Eye (tissue), 1 donor: ENCODE measurements around the gene F7.
"Not testable (repeated sequence)": the region's sequence is repeated elsewhere in the genome, so short reads cannot be mapped to it uniquely, and the experiment has no call there.

Experiments
- DNase-seq: peaks from one replicate; pipeline ENCODE4 v3.0.0-alpha.2; 2015

F7 gene

DNA sequence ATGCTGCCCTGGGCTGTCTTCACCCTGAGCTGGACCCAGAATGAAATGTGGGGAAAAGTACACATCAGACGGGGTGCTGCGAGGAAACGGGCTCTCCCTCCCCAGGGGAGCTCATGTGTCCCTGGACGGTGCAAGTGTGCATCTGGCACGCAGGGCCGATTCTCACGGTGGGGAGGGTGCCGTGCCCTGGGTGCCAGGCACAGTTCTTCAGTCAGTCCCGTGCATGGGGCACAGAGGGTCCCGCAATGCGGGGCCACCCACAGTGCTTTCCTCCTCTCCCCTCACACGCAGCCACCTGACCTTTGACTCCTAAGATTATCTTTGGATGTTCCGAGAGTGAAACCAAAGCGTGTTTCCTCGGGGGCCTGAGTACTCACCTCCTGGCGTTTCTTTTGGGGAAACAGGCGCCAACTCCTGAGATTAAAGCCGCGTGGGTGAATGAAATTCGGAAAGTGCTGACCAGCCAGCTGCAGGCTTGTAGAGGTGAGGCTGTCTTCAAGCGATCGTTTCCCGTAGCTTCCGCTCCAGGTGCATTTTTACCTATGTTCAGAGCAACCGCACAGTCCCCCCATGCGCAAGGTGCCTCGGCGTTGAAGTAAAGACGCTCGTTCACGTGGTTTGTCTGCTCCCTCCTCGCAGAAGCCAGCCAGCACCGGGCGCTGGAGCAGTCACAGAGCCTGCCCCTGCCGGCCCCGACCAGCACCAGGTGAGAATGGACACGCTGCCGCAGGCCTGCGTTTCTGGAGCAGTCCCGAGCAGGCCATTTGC lies 17.5 kb upstream of the F7 start:
- no peak for DNase-seq

DNA sequence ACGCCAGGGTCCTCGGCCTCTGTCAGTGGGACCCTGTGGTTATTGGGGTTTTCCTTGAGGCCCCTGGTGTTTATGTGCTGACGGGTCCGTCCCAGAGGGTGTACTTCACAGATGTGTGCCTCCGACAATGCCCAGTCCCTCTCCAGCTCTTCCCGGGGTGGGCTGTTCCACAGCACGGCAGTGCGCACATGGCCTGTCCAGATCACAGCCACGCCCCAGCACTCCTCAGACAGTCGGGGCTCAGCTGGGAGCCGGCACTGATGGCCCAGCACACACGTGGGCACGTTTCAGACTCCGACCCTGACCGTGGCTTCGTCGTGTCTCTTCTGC lies 16.9 kb upstream of the F7 start:
- no peak for DNase-seq

DNA sequence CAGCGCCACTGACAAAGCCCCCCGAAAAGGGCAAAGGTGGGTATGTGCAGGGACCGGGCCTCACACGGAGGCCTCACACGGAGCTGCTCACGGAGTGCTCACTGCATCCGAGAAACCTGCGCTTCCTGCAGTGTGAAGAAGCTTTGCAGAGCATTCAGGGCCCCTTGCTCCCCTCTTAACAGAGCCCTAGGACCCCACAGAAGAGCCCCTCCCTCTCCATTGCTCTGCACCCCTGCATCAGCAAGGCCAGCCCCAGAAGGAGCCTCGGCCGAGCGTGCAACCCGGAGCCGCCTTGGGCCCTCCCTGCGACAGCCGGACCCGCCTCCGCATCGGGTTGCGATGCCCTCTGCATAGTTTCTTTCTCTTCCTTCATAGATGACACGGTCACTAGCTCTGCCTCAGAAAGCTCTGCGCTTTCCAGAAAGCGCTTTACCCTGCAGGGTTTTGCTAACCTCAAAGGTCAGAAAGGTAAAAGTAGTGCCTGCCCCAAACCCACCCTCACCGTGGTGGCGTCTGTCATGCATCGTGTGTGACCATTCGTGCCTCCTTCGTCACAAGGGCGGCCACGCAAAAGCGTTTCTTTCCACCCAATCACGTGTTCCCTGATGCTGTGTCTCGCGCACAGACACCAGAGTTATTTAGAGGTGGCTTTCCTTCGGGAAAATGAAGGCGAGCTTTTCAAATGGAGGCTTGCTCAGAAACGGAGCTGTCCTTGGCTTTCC lies 15.7 kb upstream of the F7 start:
- no peak for DNase-seq

DNA sequence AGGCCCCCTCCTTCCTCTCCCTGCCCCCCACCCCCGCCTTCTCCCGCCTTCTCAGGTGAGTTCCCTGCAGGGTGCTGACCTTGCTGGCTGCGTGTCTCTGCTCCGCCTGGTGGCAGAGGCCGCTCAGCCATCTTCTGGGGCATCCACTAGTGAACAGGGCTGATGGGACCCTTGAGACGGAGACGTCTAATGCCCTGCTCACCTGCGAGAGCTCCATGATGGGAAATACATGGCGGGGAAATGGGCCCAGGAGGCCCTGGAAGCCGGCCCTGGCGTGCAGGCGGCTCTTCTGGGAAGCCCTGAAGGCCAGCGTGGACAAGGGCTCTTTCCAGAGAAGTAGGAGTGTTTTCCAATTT lies 15.2 kb upstream of the F7 start:
- no peak for DNase-seq

DNA sequence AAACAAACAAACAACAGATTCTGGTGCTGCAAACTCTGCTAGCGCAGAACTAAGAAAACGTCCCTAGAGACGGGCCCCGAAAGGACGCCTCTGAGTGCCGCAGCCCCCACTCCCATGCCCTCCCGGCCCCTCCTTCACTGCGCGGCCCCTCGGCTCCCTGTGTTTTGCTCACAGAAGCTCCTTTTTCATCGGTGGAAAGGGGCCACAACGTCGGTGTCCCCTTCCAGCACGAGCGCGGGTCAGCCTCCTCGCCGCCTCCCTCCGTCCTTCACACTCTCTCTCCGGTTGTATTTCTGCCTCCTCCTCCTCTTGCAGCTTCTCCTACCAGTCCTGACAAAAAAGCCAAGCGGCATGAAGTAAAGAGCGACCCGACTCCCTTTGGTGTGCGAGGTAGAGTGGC lies 14.8 kb upstream of the F7 start:
- no peak for DNase-seq

DNA sequence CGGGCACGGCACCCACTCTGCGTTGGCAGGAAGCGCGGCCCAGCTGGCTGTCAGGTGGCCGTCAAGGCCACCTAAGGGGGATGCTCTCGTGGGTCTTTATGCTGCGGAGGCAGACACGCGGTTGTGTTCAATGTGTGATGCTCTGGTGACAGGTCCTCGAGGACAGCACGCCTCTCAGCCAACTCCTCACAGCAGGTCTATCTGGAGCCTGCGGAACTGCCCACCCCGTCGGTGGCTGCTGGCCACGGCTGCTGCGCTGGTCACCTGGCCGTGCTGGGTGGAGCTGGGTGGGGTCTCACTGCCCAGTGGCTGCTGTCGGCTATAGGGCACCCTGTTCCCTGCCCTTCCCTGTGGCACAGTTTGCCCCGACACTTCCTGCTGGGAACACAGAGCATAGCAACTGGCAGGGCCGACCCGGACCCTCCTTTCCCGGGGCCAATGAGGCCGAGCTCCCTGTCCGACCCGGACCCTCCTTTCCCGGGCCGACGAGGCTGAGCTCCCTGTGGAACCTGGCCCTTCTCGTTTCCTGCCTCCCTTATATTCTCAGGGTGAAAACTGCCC lies 14.3 kb upstream of the F7 start:
- DNase-seq, result no peak

DNA sequence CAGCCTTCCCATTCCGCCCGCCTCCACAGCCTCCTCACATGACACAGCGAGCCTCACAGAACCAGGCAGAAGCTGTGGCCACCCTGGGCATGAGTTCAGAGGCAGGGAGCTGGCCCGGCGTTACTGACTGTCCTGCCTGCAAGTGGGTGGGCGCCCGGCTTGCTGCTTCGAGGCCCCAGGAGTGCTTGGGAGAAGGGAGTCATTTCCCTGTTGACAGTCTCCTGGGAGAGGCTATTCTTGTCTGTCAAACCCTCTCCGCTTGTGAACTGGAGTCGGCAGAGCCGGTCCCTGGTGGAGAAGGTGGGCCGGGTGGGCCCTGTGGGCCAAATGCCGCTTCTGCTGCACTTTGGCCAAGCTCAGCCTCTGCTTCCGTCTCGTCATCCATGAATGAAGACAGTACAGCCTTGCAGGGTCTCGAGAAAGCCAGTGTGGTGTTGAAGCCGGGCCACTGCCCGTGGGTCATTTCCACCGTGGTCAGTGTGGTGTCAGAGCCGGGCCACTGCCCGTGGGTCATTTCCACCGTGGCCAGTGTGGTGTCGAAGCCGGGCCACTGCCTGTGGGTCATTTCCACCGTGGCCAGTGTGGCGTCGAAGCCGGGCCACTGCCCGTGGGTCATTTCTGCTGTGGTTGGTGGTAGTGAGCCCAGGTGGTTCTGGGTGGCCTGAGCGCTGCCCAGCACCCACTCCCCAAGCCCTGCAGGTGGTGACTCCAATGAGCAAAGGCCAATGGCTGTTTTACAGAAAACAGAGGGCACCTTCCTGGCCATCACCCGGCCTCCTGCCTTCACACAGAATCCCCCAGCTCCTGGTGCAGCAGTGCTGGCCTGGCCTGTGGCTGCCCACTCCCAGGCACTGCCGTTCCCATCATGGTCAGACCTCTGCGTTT lies 13.5 kb upstream of the F7 start:
- DNase-seq, result no peak

DNA sequence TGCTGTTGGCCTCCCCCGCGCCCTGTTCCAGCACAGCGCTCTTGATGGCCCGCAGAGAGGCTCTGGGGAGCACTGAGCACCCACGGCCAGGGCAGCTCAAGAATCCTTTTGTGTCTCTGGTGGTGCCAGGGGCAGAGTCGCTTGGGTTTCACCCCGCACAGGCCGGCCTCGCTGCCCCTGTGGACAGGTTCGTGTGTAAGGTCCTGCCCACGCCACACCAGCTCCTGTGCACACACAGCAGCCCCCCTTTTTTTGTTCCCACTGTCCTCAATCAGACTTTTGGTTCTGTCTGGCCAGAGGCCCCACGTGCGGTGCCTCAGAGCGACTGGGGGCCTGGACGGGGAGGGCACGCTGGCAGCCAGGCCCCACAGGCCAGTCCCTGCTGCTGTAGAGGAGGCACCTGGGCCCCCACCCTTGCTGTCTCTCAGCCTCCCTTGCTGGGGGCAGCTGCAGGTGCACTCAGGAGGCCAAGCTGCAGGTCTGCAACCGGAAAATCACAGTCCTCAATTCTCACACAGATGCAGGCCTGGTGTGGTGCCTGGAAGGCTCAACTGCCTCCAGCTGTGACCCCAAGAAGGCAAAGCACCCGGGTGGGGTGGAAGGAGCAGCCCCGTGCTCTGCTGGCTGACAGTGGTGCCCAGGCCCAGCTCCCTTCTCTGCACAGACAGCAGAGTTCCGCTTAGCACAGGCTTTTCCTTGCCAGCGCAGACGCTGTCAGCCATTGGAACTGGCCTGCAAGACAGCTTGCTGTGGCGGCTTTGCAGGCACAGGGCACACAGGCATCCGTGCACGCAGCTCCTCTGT lies 12.6 kb upstream of the F7 start:
- DNase-seq, result no peak

DNA sequence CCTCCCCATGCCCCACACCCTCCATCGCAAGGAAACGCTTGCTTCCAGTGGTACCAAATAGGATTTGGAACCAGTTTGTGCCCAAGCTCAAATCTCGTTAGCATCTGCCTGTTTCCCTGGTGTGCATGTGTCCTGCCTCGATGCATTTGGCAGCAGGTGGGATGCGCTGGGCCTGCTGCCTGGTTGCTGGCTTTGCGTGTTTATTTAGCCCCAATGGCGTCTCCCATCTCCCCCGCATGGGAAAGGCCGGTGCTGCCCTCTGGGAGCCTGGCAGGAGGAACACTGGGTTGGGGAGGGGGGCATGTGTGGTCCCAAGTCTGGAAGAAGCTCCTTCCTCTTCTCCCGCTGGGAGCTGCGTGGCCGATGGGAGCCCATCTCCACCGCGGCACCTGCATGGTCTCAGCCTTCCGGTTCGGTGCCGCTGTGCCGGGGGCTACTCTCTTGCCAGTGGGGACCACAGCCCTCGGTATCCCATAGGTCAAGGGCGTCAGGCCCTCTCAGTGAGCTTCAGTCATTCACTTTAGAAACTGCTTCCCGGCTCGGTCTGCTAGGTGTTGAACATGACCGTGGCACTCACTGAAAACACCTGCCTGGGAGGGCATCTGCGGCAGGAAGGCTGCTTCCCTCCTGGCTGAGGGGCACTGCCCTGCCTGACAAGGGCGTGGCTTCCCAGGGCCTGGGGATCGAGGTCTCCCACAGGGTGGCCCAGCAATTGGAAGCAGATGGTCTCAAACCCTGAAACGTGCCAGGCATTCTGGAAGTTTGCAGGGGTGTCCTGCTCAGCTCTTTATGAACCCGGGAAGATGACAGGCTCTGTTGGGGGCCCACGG lies 11.8 kb upstream of the F7 start:
- DNase-seq, result no peak

DNA sequence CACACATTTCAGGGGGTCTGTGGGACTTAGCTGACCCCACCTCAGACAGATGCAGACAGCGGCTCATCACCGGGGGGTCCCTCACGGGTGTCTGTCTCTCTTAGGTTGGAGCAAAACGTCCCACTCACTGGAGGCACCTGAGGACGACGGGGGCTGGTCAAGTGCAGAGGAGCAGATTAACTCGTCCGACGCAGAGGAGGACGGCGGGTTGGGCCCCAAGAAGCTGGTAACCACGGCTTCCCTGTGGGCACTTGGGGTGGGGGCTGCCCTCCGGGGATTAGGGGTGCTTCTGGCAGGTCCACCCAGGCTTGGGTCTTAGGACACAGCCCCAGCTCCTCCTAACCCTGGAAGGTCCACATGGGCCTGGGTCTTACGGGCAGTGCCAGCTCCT lies 11.2 kb upstream of the F7 start:
- DNase-seq, result no peak

DNA sequence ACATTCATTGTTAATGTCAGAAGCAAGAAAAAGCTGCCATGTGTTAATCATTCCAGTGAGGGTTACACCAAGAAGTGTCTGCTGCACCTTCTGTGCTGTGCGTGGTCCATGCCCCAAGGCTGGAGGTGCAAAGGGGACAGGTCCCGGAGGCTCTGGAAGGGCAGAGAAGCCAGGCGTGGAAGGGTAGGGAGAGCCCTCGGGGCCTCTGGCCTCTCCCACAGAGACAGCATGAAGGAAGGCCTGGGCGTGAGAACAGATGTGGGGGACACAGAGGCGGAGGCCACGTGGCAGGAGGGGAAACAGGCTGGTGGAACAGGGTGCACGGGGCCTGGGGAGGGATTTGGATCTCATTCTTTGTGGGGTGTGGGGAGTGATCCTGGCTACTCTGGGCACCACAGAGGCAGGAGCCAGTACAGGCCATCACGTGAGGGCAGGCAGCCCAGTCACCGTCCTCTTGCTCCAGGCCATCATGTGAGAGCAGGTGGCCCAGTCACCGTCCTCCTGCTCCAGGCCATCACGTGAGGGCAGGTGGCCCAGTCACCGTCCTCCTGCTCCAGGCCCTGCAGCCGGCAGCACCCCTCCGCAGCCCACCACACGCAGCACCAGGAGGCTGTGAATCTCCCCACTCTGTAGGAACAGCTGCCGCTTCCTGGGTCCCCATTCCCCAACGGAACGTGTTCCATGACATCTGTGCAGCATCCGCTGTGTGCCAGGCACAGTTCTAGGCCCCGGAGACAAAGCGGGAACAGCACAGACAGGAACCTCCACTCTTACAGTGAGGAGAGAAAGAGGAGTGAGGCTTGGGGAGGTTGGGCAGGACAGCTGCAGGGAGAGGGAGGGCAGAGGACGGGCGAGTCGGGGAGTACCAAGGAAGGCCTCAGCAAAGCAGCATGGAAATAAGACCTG lies 10.2 kb upstream of the F7 start:
- DNase-seq, result no peak

DNA sequence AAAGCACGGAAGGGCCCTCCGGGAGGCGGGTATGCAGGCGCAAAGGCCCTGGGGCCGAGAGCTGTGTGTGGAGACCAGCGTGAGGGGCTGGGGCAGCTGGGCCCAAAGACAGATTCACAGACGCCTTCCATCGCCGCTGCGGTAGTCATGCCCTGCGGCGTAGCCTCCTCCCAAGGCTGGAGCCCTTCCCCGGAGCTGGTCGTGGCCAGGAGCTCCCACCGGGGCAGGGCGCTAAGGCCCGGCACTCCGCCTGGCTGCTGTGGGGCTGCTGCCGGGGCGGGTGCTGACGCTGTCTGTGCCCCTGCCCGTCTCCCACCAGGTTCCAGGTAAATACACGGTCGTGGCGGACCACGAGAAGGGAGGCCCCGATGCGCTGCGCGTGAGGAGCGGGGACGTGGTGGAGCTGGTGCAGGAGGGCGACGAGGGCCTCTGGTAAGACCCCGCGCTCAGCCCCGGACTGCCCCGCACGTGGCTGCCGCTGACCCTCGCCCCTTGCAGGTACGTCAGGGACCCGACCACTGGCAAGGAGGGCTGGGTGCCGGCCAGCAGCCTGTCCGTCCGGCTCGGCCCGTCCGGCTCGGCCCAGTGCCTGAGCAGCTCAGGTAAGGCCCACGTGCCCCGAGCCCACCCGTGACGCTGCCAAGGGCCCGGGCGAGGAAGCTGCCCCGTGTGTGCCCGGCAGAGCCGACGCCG lies 9.4 kb upstream of the F7 start:
- DNase-seq, result no peak

DNA sequence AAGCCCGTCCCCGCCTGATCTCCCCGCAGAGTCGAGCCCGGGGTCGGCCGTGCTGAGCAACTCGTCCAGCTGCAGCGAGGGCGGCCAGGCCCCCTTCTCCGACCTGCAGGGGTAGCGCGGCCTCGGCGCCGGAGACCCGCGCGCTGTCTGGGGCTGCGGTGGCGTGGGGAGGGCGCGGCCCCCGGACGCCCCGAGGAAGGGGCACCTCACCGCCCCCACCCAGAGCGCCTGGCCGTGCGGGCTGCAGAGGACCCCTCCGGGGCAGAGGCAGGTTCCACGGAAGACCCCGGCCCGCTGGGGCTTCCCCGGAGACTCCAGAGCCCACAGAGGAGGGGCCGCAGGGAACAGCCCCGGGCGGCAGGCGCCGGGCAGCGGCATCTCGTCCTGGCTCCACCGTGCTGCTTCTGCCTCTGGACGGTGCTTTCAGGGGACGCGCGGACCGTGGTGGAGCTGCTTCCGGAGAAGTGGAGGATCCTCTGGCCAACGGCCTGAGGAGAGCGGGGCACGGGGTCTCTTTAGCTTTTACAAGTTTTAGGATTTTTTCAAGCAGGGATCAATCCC lies 8.8 kb upstream of the F7 start:
- DNase-seq, result no peak

DNA sequence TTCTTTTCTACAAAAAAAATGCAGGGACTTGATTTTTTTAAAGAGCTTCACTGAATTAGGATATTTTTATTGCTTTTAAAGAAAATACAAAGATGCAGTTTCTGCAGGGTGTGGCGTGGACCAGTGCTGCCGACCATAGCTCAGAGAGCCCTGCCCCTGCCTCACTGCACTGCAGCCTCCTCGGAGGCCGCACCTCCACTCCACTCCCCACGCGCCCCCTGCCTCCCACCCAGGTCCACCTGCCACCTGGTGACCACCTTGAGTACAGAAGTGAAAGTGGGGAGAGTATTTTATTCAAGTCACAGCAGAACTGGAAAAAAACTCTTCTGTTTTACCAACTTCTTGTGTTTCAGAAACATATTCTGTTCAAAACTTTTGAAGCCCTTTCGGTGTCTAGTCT lies 7.9 kb upstream of the F7 start:
- DNase-seq, result no peak

DNA sequence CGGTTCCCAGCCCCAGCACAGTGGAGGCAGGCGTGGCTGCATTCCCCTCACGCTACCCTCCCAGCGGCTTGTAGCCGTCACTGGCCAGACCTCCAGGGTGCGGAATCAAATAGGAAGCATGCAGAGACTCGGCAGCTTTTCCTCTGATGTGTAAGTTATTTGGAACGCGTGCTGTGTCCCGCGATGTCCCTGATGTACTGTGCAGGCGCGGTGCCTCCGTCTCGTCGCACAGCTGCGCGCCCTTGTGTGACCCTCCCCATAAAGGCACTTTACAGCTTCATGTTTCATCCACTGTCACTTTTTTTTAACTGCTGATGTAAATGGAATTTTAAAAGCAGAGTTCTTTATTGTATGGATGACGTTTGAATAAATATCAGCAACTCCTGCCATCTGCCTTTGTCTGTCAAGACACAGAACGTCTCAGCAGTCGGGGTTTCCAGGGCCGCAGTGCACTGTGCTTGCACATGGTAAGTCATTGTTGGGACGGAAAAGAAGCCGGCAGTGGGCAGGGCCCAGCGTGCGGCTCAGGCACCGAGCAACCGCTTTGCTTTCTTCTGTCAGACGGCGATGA lies 7.3 kb upstream of the F7 start:
- peak; percentile 69 for DNase-seq

DNA sequence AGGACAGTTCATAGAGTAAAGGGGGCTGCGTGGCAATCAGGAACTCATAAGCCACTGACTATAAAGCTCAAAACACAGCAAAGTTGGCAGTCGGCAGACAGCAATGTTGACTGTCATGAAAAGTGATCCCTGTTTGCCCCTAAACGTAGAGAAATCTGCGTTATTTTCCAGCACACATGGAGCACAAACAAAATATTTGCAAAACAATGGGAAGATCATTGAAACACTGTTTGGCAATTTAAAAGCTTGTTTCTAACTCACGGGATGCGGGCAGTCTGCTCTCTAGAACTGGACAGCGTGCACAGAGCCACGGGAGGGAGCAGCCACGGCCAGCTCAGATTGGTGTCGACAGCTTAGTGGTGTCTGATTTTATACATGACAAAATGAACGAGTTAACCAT lies 6.4 kb upstream of the F7 start:
- no peak for DNase-seq

DNA sequence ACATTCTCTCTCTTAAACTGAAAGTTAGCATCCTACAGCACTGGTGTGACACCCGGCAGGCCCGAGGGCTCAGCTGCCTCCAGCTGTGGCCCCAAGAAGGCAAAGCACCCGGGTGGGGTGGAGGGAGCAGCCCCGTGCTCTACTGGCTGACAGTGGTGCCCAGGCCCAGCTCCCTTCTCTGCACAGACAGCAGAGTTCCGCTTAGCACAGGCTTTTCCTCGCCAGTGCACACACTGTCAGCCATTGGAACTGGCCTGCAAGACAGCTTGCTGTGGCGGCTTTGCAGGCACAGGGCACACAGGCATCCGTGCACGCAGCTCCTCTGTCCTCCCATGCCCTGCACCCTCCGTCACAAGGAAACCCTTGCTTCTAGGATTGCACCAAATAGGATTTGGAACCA lies 3.3 kb upstream of the F7 start:
- not testable (repeated sequence) for DNase-seq

DNA sequence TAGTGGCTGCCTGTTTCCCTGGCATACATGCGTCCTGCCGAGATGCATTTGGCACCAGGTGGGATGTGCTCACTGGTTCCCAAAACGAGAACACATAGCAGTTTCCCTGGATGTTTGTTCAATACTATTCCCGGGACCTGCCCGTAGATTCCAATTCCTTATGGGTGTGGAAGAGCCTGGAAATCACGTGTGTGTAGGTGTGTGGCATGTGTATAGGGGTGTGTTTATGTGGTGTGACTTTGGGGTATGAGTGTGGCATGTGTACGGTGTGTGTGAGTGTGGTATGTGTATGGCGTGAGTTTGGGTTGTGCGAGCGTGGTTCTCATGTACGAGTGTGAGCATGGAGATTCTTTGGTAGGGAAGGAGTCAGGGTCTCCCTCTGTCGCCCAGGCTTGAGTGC lies 2.9 kb upstream of the F7 start:
- no peak for DNase-seq

DNA sequence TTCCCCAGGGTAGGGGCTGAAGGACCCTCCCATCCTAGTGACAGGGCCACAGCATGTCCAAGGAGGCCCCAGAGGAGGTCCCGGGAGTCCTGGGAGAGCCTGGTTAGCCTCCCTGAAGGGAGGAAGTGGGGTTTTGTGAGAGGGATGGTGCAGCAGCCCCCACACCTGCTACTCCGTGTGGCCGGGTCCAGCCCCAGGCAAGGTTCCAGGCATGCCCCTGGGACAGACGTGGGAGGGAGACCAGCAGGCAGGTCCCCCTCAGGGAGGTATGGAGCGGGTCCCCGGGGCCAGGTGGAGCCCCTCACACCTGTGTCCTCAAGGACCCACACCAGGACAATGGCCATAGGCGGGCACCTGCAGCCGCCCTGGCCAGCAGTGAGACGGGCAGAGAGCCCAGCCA lies 1.9 kb upstream of the F7 start:
- no peak for DNase-seq
